ENCODE measurements around the gene GNAT2. TPM values are rescaled to one million over a fixed set of nuclear protein-coding genes. Genes with fewer than 3 reads are reported as not detected.

Gene GNAT2
- total RNA-seq, 1 donor from 2014 or later, result 0.25 TPM

DNA sequence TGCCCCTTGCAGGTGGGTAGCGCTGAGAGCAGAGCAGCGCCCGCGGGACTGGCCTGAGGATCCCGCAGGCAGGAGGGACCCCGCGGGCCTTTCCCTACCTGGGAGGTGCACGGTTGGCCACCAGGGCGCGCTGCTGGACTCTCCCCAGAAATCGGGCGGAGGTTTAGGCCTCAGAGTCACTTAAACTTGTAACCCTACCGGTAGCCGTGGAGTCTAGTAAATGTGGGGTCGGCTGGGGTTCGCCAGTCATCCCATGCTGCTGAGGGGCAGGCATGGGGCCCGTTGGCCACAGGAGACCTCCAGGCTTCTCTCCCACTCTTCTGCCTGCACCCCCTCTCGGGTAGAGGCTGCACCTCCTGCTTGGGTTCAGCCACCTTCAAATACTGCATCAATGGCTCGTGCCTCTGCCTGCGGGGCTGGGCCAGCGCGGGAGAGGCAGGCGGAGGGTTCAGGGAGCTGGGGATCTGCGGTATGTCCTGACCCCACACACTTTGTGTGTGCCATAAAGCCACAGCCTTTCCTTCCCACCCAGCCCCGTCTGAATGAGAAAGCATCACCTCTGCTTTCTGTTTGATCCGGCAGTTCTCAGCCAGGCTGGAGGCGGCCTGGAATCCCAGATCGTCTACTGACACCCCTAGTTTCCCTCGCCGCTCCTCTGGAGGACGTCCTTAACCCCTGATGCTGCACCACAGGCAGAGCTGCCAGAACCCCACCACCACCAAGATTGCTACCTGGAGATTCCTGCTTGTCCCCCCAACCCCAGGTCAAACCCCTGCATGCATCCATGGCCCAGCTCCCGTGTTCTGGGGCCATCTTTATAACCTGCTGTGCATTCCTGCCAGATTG lies 24.2 kb upstream of the GNAT2 start:
- ATAC-seq (peak; percentile 93), DNase-seq (ENCODE audit: low spot score) (peak; percentile 81)

DNA sequence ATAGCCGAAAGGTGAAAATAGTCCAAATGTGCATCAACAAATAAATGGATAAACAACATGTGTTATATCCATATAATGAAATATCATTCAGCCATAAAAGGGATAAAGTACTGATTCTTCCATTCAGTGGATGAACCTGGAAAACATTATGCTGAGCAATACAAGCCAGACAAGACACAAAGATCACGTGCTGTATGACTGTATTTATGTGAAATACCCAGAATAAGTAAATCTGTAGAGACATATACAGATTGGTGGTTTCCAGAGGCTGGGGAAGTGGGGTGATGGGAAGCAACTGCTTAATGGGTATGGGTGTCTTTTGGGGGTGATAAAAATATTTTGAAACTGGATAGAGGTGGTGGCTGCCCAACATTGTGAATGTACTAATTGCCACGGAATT lies 23.2 kb upstream of the GNAT2 start:
- DNase-seq (ENCODE audit: low spot score), result no peak
- no peak for ATAC-seq

DNA sequence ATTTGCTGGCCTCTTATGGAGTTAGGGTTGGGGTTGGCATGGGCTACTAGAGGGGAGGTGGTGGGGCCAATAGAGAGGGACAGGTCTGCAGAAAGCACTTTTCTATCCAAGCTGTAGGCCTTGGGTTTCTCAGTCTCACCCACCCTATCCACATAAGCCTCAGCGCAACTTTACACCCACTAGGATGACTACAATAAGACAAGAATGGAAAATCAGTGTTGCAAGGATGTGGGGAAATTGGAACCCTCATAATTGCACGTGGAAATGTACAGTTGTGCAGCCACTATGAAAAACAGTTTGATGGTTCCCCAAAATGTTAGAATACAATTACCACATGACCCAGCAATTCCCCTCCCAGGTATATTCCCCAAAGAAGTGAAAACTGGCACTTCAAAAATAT lies 22.4 kb upstream of the GNAT2 start:
- DNase-seq (ENCODE audit: low spot score) (no peak), ATAC-seq (no peak)

DNA sequence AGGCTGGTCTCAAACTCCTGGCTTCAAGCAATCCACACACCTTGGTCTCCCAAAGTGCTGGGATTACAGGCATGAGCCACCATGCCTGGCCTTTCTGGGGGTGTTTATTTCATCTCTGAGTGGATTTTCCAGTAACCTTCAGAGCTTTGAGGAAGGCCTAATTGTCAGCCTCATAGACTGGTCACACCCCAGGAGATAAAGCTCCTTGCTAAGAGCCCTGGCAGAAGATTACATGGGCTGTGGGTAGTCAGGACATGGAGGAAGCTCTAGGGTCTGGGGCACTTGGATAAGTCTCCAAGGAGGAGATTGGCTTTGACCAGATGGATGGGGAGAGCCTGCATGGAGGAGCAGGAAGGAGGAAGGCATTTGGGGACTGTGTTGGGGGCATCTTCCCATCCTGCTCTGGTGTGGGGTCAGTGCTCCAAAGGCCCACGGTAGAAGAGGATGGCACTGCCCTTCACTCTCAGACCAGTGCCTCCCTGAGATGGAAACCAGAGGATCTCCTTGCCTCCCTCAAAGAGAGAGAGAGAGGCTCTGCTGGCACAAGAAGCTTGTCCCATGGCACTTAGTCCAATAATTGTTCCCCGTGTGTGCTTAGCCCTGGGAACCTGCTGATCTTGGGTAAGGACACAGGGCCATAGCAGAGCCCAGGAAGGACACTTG lies 21.8 kb upstream of the GNAT2 start:
- no peak for DNase-seq (ENCODE audit: low spot score)
- ATAC-seq, result no peak

DNA sequence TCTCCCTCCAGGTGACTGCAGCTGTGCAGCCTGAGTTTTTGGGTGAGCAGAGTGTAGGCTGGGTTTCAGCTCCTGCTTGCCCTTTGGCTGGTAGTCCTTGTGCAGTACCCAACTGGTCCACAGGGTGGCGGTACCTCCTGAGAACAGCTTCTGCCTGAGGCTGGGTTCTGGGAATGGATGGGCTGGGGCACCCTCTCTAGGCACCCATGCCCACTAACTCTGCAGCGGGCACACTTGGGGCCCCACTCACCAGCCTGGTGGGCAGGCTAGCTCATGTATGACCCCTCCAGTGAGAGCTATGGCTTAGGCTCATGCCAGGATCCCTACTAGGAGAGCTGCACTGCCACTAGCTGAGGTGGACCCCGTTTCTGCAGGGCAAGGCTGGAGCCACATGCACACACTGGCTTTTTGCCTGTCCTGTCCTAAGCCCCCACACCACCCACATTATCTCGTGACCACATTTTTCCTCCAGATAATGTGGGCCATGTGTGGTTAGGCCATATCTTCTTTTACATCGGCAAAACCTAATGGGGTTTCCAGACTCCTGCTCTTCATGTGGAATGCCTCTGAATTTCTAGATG lies 21.0 kb upstream of the GNAT2 start:
- peak; percentile 86 for DNase-seq (ENCODE audit: low spot score)
- ATAC-seq, result peak; percentile 85

DNA sequence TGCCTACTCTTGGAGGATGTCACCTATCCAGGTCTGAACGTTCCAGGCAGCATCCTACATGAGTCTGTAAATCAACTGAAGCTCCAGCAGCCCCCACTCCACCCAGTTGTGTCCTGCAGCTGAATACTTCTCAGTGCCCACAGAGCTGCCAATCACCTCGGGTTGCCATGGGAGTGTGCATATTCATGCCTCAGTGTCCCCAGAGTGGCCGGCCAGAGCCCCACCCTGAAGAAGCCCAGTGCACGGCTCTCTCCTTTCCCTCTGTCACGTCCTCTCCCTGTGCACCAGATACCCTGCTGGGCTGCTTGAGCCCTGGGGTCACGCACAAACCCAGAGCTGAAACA lies 20.4 kb upstream of the GNAT2 start:
- ATAC-seq (no peak), DNase-seq (ENCODE audit: low spot score) (peak; percentile 33)

DNA sequence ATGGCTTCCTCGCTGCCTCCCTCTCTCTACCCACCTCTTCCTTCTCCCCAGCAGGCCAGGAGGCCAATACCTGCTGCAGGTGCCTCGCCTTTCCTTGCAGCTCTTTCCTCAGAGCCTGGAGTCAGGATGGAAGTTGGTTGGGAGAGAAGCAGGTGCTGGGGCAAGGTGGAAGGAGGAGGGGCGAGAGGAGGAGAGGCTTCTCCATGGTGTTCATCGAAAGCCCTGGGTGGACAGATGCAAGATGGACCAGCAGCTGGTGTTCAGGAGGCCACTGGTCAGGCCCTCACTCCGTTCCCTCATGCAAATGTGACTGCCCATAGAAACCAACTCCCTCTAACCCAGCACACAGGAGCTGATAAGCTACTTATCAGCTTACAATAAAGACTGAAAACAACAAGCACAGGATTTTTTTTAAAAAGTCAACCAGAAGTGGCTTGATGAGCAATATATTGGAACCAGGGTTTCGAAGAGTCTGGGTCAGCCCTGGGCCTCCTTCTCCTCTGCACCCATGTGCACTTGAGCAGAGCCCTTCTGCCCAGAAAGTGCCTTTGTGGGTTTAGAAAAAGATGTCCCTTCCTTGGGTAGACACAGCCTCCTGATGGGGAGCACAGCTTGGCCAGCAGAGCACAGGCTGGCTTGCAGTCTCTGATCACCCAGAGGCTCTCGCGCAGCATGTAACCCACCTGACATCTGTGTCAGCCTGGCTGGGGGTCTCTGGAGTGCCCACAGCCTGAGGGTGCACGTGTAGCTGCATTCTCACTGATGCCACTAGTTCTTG lies 19.8 kb upstream of the GNAT2 start:
- peak; percentile 33 for DNase-seq (ENCODE audit: low spot score)
- ATAC-seq, result no peak

DNA sequence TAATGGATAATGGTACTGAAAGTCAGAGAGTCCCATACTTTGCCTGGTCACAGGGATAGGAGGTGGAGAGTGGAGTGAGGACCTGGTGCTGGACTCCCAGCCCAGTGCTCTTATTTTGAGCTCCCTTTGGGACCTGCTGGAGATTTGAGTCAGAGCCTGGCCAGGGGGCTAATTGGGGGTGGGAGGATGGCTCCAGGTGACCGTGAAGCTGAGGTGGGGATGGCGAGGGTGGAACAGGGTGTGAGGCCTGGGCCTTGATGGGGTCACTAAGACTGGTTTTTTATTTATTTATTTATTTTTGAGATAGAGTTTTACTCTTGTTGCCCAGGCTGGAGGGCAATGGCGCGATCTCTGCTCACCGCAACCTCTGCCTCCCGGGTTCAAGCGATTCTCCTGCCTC lies 18.0 kb upstream of the GNAT2 start:
- ATAC-seq (no peak), DNase-seq (ENCODE audit: low spot score) (peak; percentile 22)

DNA sequence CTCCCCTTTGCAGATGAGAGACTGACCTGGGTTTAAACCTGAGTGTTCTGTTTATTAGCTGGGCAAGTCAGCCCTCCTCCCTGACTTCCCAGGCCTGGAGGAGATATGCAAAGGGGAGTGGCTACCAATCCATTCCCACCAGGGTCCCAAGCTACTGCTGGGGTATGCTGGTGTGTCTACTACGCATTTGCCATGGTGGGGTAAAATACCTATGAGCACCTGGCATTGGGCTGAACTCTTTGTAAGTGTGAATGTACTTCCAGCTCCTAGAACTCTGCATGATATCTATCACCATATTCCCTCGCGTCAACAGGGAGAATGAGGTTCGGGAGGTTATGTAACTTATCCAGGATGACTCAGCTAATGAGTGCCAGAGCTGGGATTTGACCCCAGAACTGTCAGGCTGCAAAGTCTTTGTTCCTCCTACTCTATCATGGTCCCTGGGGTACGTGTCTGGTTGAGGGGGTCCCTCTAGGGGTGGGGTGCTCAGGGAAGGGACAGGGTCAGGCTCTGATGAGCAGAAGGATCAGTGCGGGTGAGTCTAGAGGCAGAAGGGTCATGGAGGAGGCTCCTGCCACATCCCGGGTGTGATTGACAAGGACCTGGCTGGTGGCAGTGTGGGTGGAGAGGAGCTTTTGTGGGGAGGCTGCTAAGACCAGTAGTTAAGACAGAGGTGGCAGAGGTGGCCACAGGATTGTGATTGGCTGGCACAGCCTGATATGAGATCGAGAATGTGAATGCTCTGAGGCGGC lies 17.0 kb upstream of the GNAT2 start:
- ATAC-seq (peak; percentile 60), DNase-seq (ENCODE audit: low spot score) (peak; percentile 42)

DNA sequence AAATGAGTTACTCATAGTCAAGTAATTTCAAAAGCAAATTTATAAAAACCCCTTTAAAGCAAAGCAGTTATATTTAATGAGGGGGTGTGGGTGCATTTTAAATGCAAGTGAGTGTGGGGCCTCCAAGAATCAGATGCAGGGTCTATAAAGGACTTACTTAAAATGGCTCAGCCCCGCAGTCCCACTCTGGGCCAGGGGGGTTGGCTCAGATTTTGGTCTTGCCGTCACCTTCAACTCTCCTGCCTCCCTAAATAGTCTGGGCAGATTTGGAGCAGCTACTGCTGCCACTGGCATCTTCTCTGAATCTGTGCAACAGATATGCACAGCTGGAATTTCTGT lies 16.4 kb upstream of the GNAT2 start:
- no peak for ATAC-seq
- DNase-seq (ENCODE audit: low spot score), result no peak

DNA sequence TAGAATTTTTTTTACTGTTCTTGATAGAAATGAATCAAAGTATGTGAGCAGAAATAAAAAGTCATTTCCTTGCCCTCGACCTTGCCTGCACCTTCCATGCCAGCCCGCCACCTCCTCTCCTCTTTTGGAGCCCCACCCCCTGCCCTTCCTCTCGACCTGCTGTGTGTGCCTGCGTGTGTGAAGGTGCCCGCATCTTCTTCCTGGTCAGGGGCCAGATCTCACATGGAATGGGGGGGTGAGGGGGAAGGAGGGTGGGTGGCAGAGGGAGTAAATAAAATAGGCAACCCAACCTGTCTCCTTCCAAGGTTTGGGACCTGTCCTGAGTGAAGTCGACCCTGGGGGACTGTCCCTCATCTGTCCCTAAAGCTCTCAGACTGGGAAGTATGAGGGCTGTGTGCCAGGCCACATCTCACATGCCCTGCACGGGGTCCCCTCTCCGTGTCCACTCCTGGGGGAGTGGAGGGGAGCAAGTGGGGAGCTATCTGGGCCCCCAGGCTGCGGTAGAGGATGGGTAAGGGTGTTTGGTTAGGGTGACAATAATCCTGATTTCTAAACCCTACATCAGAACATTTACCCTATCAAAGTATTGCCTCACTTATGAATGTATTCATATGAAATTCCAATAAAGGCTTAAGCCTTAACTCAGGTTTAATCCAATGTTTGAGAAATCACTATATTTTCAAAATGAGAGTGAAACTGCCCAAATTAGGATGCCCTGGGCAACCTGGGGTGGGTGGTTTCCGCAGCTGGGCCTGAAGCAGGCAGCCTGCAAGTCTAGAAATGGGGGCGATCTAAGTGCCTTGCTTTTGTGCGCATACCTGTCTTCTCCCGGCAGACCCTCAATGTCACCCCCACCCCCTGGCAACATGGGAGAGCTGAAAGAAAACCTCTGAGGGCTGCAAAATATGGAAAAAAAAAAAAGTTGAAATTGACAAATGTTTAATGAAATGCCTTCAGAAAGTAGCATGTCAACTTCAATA lies 15.6 kb upstream of the GNAT2 start:
- DNase-seq (ENCODE audit: low spot score) (peak; percentile 40), ATAC-seq (no peak)

DNA sequence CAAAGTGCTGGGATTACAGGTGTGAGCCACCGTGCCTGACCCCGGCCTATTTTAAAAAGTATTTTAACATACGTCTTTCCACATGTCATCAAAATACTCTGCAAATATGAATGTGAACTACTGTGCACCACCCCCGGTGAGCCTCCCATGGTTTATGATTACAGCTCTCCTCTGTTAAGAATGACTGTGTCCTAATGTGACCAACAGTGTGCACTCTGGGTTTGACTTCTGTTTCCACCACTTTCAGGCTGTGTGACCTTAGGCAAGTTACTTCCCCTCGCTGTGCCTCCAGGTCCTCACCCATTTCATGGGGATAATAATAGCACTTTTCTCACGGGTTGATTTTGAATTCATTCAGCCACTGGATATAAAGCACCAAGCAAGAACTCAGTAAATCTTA lies 14.9 kb upstream of the GNAT2 start:
- DNase-seq (ENCODE audit: low spot score), result no peak
- no peak for ATAC-seq

DNA sequence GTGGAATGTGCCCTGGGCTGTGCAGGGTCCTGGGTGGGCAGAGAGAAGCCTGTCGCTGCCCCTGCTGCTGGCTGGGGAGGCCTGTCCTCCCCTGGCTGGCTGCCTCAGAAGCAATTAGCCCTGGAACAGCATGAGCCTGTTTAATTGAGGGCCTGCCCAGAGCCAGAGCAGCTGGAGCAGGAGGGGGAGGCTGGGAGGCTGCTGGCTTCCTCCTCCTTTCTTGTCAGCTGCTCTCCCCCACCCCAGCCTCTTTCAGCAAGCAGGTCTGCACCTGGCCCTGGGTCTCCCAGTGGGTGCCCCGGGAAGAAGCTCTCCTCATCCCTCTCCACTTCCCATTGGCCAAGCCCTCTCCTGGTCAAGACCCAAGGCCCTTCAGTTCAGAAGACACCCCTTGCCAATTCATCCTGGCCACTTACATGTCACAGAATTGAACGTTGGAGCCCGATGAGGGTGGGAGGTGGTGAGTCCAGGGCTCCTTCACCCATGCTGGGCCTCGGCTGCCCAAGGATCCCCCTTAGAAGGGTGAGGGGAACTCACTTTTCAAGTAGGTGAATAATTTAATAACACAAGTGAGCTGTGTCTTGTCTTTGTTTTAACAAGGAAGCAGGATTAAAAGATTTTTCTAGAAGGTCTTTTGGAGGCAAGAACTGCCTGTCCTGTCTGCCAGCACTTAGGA lies 13.4 kb upstream of the GNAT2 start:
- no peak for ATAC-seq
- peak; percentile 39 for DNase-seq (ENCODE audit: low spot score)

DNA sequence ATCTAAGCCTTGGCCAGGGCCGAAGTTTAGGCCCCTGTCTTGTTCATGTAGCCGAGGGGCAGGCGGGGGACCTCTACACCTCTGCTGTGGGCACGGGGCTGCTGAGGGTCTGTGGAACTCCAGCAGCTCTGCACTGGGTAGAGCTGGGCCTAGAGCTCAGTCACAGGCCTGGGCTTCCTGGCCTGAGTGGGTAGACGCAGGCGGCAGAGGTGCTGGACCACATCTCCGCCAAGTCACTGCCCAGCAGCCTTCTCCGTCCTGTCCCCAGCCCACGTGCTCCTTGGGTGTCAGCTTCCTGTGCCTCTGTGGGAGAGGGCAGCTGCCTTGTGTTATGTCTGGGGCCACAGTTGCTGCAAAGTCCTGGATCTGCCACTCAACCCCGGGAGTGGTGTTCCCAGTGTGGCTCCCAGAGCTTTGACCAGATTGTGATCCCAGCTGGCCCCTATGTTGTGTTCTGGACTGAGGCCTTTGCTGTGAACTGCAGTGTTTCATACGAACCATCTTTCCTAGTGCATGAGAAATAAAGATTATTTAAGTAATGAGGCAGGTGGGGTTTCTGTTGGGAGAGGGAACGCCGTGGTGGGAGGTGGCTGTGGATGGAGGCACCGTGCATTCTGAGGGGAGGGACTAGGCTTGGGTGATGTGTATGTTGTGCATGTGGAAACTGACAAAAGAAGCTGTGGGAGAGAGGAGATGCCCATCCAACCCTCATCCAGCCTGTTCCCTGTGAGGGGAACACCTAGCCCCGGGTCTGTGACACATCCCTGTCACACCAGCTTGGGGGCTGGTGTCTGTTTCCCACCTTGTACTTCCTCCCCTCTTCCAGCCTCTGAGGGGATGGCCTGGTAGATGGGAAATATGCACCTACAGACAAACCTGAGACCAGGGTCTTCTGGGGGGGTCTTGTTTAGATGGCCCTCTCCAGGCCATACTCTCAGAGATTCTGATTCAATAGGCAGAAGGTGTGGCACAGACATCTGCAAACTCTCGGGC lies 12.4 kb upstream of the GNAT2 start:
- DNase-seq (ENCODE audit: low spot score), result no peak

DNA sequence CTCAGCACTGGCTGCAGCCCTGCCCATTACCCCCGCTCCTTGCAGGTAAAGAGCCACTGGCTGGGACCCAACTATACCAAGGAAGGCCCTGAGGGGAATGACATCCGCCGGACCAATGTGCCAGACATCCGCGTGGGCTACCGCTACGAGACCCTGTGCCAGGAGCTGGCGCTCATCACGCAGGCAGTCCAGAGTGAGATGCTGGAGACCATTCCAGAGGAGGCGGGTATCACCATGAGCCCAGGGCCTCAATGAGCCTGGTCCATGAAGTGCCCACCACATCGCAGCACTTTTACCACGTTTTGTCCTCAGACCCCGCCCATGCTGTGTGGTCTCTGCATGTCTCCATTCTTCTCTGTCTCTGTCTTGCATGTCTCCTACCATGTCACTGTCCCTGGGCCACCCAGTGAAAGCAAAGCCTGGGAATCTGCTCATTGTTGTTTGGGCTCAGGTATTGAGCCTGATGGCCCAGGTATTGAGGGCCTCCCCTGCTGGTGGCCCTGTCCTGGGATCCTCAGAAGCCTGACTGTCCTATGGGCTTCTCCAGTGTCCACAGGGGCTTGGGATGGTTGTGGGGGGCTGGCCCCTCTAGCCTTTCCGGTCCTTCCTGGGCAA lies 11.6 kb upstream of the GNAT2 start:
- no peak for DNase-seq (ENCODE audit: low spot score)
- no peak for ATAC-seq

More for the DNA sequence above, 12.4 kb upstream of the GNAT2 start:
- ATAC-seq, result no peak

DNA sequence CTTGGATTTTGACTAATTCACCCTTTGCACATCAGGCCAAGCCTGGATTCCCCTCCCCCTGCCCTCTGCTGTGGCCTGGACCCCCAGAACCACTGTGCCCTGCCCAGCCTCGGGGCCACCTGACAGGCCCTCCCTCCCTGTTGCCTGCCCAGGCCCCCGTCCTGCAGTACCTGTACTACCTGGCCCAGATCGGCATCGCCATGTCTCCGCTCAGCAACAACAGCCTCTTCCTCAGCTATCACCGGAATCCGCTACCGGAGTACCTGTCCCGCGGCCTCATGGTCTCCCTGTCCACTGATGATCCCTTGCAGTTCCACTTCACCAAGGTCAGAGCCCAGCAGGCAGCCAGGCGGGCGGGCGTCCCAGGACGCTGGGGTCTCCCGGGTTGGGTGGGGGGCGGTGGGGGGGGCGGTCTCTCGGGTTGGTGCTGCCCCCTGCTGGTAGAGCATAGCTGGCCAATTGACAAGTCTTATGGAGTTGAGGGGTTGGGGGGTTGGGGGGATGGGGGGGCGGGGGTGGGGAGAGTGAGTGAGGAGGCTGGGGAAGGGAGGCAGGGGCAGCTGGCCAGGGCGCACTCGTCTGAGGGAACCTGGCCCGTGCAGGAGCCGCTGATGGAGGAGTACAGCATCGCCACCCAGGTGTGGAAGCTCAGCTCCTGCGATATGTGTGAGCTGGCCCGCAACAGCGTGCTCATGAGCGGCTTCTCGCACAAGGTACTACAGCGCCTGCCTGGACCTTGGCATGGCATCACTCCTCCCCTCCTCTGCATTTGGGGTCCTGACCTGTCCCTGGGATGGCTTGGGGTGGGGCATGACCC lies 10.9 kb upstream of the GNAT2 start:
- no peak for DNase-seq (ENCODE audit: low spot score)
- ATAC-seq, result peak; percentile 25
